HepG2 (cell line): ENCODE data around the gene SOCS1. TPM values are rescaled to one million over a fixed set of nuclear protein-coding genes. Genes with fewer than 3 reads are reported as not detected.
A peak's percentile ranks its signal among the peaks of the same experiment; 100 is the strongest.

Experiments used
- ARID3A ChIP-seq: IDR thresholded peaks from 2 replicates; pipeline ENCODE4 v1.6.1; 2012; ENCODE audit warnings: low read depth, low read length, improper control_type of control experiment
- ASH2L ChIP-seq: fragments of 300-600, 200-600 bp; sonication (generic); IDR thresholded peaks from 2 replicates; pipeline ENCODE4 v1.7.0; 2017; ENCODE audit warnings: low read depth, mild to moderate bottlenecking, moderate library complexity, mixed read lengths, low read length; ENCODE audit not compliant: insufficient read length
- FIP1L1 ChIP-seq: fragments of 200-400 bp; formaldehyde crosslinking; IDR thresholded peaks from 2 replicates; pipeline ENCODE4 v1.6.1; 2018; ENCODE audit warnings: low read depth, mild to moderate bottlenecking, low read length, moderate library complexity, borderline replicate concordance; ENCODE audit not compliant: insufficient read depth
- GATAD2A ChIP-seq: IDR thresholded peaks from 2 replicates; pipeline ENCODE4 v1.6.1; 2016
- GPN1 ChIP-seq: sonication (generic); formaldehyde crosslinking; IDR thresholded peaks from 2 replicates; pipeline ENCODE4 v1.5.1; 2020; ENCODE audit warnings: missing genetic modification reagents, borderline replicate concordance
- HOXA5 ChIP-seq: sonication (generic); formaldehyde crosslinking; IDR thresholded peaks from 2 replicates; pipeline ENCODE4 v1.4.0; 2020; ENCODE audit warnings: missing genetic modification reagents
- KLF12 ChIP-seq: sonication (generic); formaldehyde crosslinking; IDR thresholded peaks from 2 replicates; pipeline ENCODE4 v1.4.0; 2020; ENCODE audit warnings: missing genetic modification reagents, borderline replicate concordance
- PCBP1 ChIP-seq: fragments of 200-400 bp; formaldehyde crosslinking; IDR thresholded peaks from 2 replicates; pipeline ENCODE4 v1.6.1; 2017; ENCODE audit warnings: mild to moderate bottlenecking, low read depth, low read length, borderline replicate concordance
- SMARCE1 ChIP-seq: fragments of 450-650 bp; IDR thresholded peaks from 2 replicates; pipeline ENCODE4 v1.6.1; 2017; ENCODE audit warnings: borderline replicate concordance
- TBX2 ChIP-seq: sonication (generic); formaldehyde crosslinking; IDR thresholded peaks from 2 replicates; pipeline ENCODE4 v1.5.0; 2020; ENCODE audit warnings: missing genetic modification reagents, mild to moderate bottlenecking, borderline replicate concordance
- TMF1 ChIP-seq: sonication (generic); formaldehyde crosslinking; IDR thresholded peaks from 2 replicates; pipeline ENCODE4 v1.8.1; 2022; ENCODE audit warnings: low read depth, missing genetic modification reagents
- ZBED4 ChIP-seq: sonication (generic); formaldehyde crosslinking; IDR thresholded peaks from 2 replicates; pipeline ENCODE4 v1.4.0; 2020; ENCODE audit warnings: missing genetic modification reagents, borderline replicate concordance
- ZBTB1 ChIP-seq: sonication (generic); formaldehyde crosslinking; IDR thresholded peaks from 2 replicates; pipeline ENCODE4 v1.4.0; 2020; ENCODE audit warnings: missing genetic modification reagents, borderline replicate concordance
- ZFAT ChIP-seq: sonication (generic); formaldehyde crosslinking; conservative IDR thresholded peaks from 2 replicates; pipeline ENCODE4 v1.8.1; 2023; ENCODE audit warnings: missing genetic modification reagents, inconsistent platforms
- ZNF18 ChIP-seq: sonication (generic); formaldehyde crosslinking; IDR thresholded peaks from 2 replicates; pipeline ENCODE4 v1.8.0; 2022; ENCODE audit warnings: mild to moderate bottlenecking, missing genetic modification reagents; ENCODE audit not compliant: insufficient replicate concordance
- ZNF251 ChIP-seq: sonication (generic); formaldehyde crosslinking; IDR thresholded peaks from 2 replicates; pipeline ENCODE4 v1.9.0; 2021; ENCODE audit warnings: mild to moderate bottlenecking, missing genetic modification reagents
- ZNF34 ChIP-seq: sonication (generic); formaldehyde crosslinking; IDR thresholded peaks from 2 replicates; pipeline ENCODE4 v1.4.0; 2020; ENCODE audit warnings: mild to moderate bottlenecking, missing genetic modification reagents, borderline replicate concordance
- ZNF570 ChIP-seq: sonication (generic); formaldehyde crosslinking; IDR thresholded peaks from 2 replicates; pipeline ENCODE4 v1.4.0; 2020; ENCODE audit warnings: mild to moderate bottlenecking, missing genetic modification reagents, borderline replicate concordance
- ZNF598 ChIP-seq: sonication (generic); formaldehyde crosslinking; IDR thresholded peaks from 2 replicates; pipeline ENCODE4 v1.5.1; 2020; ENCODE audit warnings: mild to moderate bottlenecking, missing genetic modification reagents, borderline replicate concordance
- ZNF788 ChIP-seq: sonication (generic); formaldehyde crosslinking; IDR thresholded peaks from 2 replicates; pipeline ENCODE4 v1.5.0; 2020; ENCODE audit warnings: mild to moderate bottlenecking, missing genetic modification reagents, borderline replicate concordance
- polyA plus RNA-seq, 8 experiments: library from polyadenylated mRNA; depleted of rRNA in 3 of 8; stranded (reverse) in 7 of 8; unstranded in 1 of 8; fragments of >200 nt; fragmentation: Illumina TruSeq in 4 of 8; extraction: Trizol in 4 of 8; gene quantifications; 2 replicates each; pipeline versions ENCODE4 v1.2.1 to v1.2.3, GENCODE V29; 2011 to 2016; ENCODE audit warnings: low read depth in 4 of 8, missing spikeins in 1 of 8, mixed read lengths in 1 of 8; ENCODE audit not compliant: insufficient read depth in 1 of 8
- total RNA-seq, 5 experiments: library from RNA; depleted of rRNA; stranded (reverse); fragments of >200 nt; fragmentation: Illumina TruSeq; extraction: Trizol; gene quantifications; 2 replicates each; pipeline ENCODE4 v1.2.3, GENCODE V29; 2016; ENCODE audit warnings: low read depth in 1 of 5

SOCS1 gene
- total and polyA plus RNA-seq, 2 of the 13 experiments (the other 11 are each of a cell fraction or from before 2014, with no cell fraction given), result 5.3 to 6.3 TPM

- TF ChIP-seq ZBED4 (no peak), GATAD2A (0 out of 2 replicates have a peak, but pooled peaks have one; percentile 17), FIP1L1 (no peak), ARID3A (no peak), ZBTB1 (CRISPR knock-in tag) (no peak), TMF1 (CRISPR knock-in tag) (no peak), ZNF570 (CRISPR knock-in tag) (no peak), PCBP1 (no peak), TBX2 (CRISPR knock-in tag) (peak; percentile 22; the same call in 1 of the 2 replicates), ZNF18 (CRISPR knock-in tag) (no peak), ZNF251 (no peak), ZFAT (CRISPR knock-in tag) (no peak), ASH2L (no peak), GPN1 (CRISPR knock-in tag) (no peak), HOXA5 (CRISPR knock-in tag) (0 out of 2 replicates have a peak, but pooled peaks have one; percentile 41), ZNF788 (no peak), SMARCE1 (no peak), KLF12 (CRISPR knock-in tag) (no peak), ZNF34 (CRISPR knock-in tag) (no peak), ZNF598 (CRISPR knock-in tag) (0 out of 2 replicates have a peak, but pooled peaks have one; percentile 53)
These were observed 44.0 kb upstream of the SOCS1 start (continued) for GRCh38 chr16:11299865-11300559.
